ENCODE measurements around the gene PDE10A.

PDE10A gene

DNA sequence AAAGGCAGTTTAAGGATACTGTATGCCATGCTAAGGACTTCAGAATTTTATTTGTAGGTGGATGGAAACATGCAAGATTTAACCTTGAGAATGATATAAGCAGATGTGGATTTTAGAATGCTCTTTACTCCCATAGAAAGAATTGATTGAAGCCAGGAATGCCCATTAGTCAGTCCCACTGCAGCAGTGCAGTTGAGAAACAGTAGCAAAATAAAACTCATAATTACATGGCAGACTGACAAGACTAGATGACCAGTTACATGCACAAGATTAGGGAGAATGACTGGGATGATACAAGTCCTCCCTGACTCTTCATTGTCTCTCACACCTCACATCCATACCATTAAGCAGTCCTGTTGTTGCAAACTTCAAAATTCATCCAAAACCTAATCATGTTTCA lies 83.9 kb downstream of the PDE10A start:
- no peaks in the 10 kb centered on the region for H3K36me3 ChIP-seq
- no peaks in the 10 kb centered on the region for H4K20me1 ChIP-seq
- H3K4me1 ChIP-seq = no peaks in the 10 kb centered on the region
- H3K9me3 ChIP-seq (replicated peaks in 1 of 11) = peaks cover 0 to 10% (median 0%) of the 10 kb centered on the region in 11 experiments; a peak in 6 of 22 replicates
- H3K9ac ChIP-seq = no peak overlapping the region
- H3K4me2 ChIP-seq = no peak overlapping the region
- no peak for TF ChIP-seq Cebpa-rat (IDR thresholded peaks at IDR 0.05)
- H3K4me3 ChIP-seq = no peak overlapping the region
- H3K27me3 ChIP-seq = no peaks in the 10 kb centered on the region
- no peak overlapping the region for H3K27ac ChIP-seq

DNA sequence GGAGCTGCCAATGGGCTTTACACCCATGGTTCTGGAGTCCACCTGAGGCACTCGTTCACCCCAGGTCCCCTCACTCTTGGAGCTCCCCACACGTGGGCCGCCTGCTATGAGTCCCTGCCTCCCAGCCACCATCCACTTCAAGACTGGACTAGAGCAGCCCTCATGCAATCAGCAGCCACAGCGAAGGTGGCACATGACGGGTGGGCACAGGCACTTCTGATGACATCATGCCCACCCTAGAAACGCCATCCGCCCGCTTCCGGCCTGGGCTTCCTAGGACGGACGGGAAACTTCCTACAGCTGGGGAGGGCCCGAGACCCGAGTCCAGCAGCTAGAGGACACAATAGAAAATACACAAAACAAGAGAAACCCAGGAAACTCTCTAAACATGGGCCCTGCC lies 85.5 kb downstream of the PDE10A start:
- Histone ChIP-seq H3K27ac (no peak overlapping the region), H3K4me3 (no peak overlapping the region), H4K20me1 (no peaks in the 10 kb centered on the region), H3K9ac (no peak overlapping the region), H3K36me3 (no peaks in the 10 kb centered on the region), H3K27me3 (no peaks in the 10 kb centered on the region), H3K4me1 (no peaks in the 10 kb centered on the region), H3K9me3 (replicated peaks in 1 of 11) (peaks cover 0 to 10% (median 0%) of the 10 kb centered on the region in 11 experiments; a peak in 6 of 22 replicates), H3K4me2 (no peak overlapping the region)
- TF ChIP-seq Cebpa-rat (IDR thresholded peaks at IDR 0.05) = no peak

DNA sequence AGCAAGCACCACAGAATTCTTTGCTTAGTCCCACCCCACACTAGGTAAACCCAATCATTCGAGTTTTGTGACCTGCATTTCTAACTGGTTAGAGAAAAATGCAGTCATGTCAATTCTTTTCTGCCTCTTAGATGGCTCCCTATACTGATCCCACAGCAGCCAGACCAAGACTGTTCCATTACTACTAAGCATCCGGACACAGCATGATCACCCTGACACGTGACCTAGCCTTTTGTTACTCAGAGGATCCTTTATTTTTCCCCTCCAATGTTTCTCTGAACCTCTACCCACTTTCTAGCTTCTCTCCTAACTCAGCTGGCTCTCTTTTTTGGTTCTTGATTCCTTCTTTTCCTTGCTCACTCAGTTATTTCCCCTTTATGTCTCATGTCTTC lies 87.9 kb downstream of the PDE10A start:
- Histone ChIP-seq H3K27ac (no peak overlapping the region), H3K4me3 (no peak overlapping the region), H3K36me3 (no peaks in the 10 kb centered on the region), H3K4me1 (peaks cover 6 to 17% (median 12%) of the 10 kb centered on the region in 10 experiments; a peak in 19 of 20 replicates), H4K20me1 (no peaks in the 10 kb centered on the region), H3K9me3 (replicated peaks in 1 of 11) (peaks cover 0 to 10% (median 0%) of the 10 kb centered on the region in 11 experiments; a peak in 6 of 22 replicates), H3K27me3 (no peaks in the 10 kb centered on the region), H3K4me2 (no peak overlapping the region), H3K9ac (no peak overlapping the region)
- no peak for TF ChIP-seq Cebpa-rat (IDR thresholded peaks at IDR 0.05)

DNA sequence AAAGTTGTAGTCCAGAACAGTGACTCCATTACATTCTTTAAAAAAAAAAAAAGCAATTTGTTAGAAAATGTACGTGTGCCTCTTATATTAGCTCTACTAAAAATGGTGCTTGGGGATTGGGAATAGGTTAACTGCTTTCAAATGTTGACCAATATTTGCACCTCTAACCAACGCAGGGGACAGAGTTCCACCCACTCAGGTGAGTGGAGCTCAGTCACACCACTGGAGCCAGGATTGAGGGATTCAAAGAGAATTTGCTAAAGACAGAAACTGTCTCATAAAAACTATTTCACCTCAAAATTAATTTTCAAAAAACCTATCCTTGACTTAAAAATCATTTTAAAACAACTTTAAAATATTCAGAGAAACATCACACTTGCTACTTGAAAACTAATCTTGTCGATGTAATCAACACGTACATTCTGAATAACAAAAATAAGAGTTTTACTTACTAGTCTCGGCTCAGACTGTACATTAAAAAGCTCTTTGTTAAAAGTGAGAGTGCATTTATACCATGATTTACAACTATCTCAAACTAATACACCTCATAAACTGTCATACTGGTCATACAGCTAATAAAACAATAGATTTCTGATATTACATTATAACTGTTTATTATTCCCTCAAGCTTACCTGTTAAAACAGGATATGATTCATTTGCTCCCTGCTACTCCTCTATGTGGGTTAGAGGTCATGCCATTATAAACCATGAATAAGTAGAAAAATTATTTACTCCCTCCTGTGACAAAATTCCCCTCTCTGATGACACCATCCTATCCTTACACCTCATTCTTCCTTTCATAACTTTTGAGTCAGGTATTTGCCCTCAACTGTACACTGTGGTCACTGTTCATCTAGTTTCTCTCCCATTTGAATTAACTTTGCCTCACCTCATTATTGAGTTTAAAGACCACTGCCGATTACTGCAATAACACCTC lies 88.6 kb downstream of the PDE10A start:
- H3K9me3 ChIP-seq (replicated peaks in 1 of 11) = peaks cover 0 to 10% (median 0%) of the 10 kb centered on the region in 11 experiments; a peak in 6 of 22 replicates
- no peaks in the 10 kb centered on the region for H3K36me3 ChIP-seq
- no peaks in the 10 kb centered on the region for H4K20me1 ChIP-seq
- no peaks in the 10 kb centered on the region for H3K27me3 ChIP-seq
- no peak for TF ChIP-seq Cebpa-rat (IDR thresholded peaks at IDR 0.05)
- no peak overlapping the region for H3K4me2 ChIP-seq
- H3K4me3 ChIP-seq = no peak overlapping the region
- H3K4me1 ChIP-seq = peaks cover 6 to 17% (median 12%) of the 10 kb centered on the region in 10 experiments; a peak in 19 of 20 replicates
- H3K27ac ChIP-seq = no peak overlapping the region
- no peak overlapping the region for H3K9ac ChIP-seq

DNA sequence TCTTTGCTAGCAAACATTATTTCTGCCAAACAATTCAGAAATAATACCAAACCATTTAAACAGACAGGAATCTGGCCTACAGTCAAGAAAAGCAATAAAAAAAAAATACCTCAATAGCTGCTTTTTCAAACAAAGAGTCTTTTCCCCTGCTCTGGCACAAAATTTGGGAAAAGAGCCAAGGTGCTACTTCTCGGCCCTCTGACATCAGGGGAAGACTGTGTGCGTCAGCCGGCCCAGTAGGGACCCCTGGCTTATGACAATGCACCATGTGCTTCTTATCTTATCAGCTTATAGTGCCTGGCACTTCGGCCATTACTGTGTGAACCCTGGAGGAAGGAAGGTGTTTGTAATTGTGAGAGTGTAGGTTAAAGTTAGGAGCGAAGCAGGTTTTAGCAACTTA lies 89.4 kb downstream of the PDE10A start:
- Histone ChIP-seq H3K4me1 (peaks cover 6 to 17% (median 12%) of the 10 kb centered on the region in 10 experiments; a peak in 19 of 20 replicates), H3K9ac (no peak overlapping the region), H4K20me1 (no peaks in the 10 kb centered on the region), H3K27ac (no peak overlapping the region), H3K9me3 (replicated peaks in 1 of 11) (peaks cover 0 to 10% (median 0%) of the 10 kb centered on the region in 11 experiments; a peak in 6 of 22 replicates), H3K27me3 (no peaks in the 10 kb centered on the region), H3K36me3 (no peaks in the 10 kb centered on the region), H3K4me3 (no peak overlapping the region), H3K4me2 (no peak overlapping the region)
- no peak for TF ChIP-seq Cebpa-rat (IDR thresholded peaks at IDR 0.05)

DNA sequence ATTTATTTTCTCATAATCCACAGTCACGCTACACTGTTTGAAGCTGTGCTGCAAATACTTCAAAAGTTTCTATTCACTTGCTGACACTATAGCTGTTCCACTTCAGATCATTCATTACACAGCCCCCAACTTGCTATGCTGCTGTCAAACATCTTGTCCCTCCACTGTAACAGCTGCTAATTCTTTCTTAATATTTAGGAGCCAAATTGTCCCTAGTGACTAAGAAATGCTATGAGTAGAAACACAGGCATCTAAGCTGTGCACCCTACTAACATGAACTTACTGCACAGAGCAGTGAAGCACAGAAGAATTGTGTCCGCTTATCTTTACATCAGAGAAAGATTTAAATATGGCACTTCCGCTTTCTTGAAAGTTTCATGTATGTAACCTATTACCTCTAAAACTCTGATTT lies 91.3 kb downstream of the PDE10A start:
- Histone ChIP-seq H3K9ac (no peak overlapping the region), H3K36me3 (no peaks in the 10 kb centered on the region), H3K4me3 (no peak overlapping the region), H3K4me2 (peak overlapping the region; percentile 5 to 64 (median 43); a peak in 18 of 22 replicates), H4K20me1 (no peaks in the 10 kb centered on the region), H3K27me3 (no peaks in the 10 kb centered on the region), H3K27ac (peak overlapping the region in 1 of 11 experiments; percentile 13; a peak in 1 of 22 replicates), H3K9me3 (replicated peaks in 1 of 11) (no peaks in the 10 kb centered on the region), H3K4me1 (peaks cover 6 to 17% (median 12%) of the 10 kb centered on the region in 10 experiments; a peak in 19 of 20 replicates)
- TF ChIP-seq Cebpa-rat (IDR thresholded peaks at IDR 0.05) = no peak

DNA sequence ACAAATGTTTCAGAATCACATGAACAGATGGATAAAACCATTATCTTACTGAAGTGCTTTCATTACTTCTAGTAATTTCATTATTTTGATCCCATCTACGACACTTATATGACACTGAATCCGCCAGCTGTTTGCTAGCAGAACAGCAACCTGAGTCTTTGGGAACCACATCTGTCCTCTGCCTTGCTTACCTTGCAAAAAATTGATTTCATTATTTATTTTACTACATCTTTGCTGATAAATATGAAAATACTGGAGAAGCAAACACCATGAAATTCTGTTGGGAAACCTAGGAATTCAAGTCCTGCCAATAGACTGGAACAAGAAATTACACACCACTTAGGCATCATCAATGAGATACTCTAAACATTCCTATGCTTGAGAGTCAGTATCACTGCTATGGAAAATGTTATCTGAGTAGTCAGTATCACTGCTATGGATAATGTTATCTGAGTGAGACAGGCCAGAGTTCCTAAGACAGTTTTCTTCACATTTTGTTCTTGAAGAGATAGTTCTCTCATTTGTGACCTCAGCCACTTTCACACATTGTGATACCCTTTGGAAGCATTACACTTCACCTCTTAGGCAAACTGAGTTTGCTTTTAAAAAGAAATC lies 91.9 kb downstream of the PDE10A start:
- no peak for TF ChIP-seq Cebpa-rat (IDR thresholded peaks at IDR 0.05)
- H3K4me3 ChIP-seq = no peak overlapping the region
- no peaks in the 10 kb centered on the region for H3K36me3 ChIP-seq
- no peak overlapping the region for H3K9ac ChIP-seq
- H3K27ac ChIP-seq = peak overlapping the region in 1 of 11 experiments; percentile 13; a peak in 1 of 22 replicates
- H3K4me2 ChIP-seq = peak overlapping the region in 9 of 11 experiments; percentile 5 to 64 (median 46); a peak in 17 of 22 replicates
- H3K9me3 ChIP-seq (replicated peaks in 1 of 11) = no peaks in the 10 kb centered on the region
- no peaks in the 10 kb centered on the region for H3K27me3 ChIP-seq
- no peaks in the 10 kb centered on the region for H4K20me1 ChIP-seq
- H3K4me1 ChIP-seq = peaks cover 6 to 17% (median 12%) of the 10 kb centered on the region in 10 experiments; a peak in 19 of 20 replicates

DNA sequence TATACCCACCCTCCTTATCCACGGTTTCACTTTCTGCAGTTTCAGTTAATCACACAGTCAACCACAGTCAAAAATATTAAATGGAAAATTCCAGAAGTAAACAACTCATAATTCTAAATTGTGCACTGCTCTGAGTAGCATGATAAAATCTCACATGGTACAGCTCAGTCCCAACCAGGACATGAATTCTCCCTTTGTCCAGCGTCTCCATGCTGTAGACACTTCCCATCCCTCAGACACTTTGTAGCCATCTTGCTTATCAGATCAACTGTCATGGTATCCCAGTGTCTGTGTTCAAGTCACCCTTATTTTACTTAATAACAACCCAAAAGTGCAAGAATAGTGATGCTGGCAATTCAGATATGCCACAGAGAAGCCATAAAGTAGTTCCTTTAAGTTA lies 94.7 kb downstream of the PDE10A start:
- Histone ChIP-seq H3K27me3 (no peaks in the 10 kb centered on the region), H3K4me3 (no peak overlapping the region), H3K9me3 (replicated peaks in 1 of 11) (no peaks in the 10 kb centered on the region; a peak in 1 of 22 replicates), H4K20me1 (no peaks in the 10 kb centered on the region), H3K36me3 (no peaks in the 10 kb centered on the region), H3K4me2 (no peak overlapping the region), H3K9ac (no peak overlapping the region), H3K27ac (no peak overlapping the region), H3K4me1 (peaks cover 6 to 17% (median 12%) of the 10 kb centered on the region in 10 experiments; a peak in 19 of 20 replicates)
- TF ChIP-seq Cebpa-rat (IDR thresholded peaks at IDR 0.05) = no peak
